WTC11 (cell line): ENCODE results near the gene KPNA3.
A peak's percentile ranks its signal among the peaks of the same experiment; 100 is the strongest.

Source experiments
- FOXJ3 ChIP-seq: sonication (generic); formaldehyde crosslinking; IDR thresholded peaks from 2 replicates; pipeline ENCODE4 v1.9.0; 2021; ENCODE audit warnings: missing genetic modification reagents, mild to moderate bottlenecking, borderline replicate concordance
- FOXK1 ChIP-seq: sonication (generic); formaldehyde crosslinking; IDR thresholded peaks from 2 replicates; pipeline ENCODE4 v1.8.0; 2022; ENCODE audit warnings: mild to moderate bottlenecking, moderate library complexity, missing genetic modification reagents
- HMGA2 ChIP-seq: fragments of 250-450 bp; sonication (Bioruptor Pico); IDR thresholded peaks from 2 replicates; pipeline ENCODE4 v1.4.0; 2021; ENCODE audit warnings: mild to moderate bottlenecking, moderate library complexity
- IRF2 ChIP-seq: sonication (generic); formaldehyde crosslinking; IDR thresholded peaks from 2 replicates; pipeline ENCODE4 v1.8.0; 2022; ENCODE audit warnings: low read depth, missing genetic modification reagents, borderline replicate concordance
- MYBL2 ChIP-seq: sonication (generic); formaldehyde crosslinking; IDR thresholded peaks from 2 replicates; pipeline ENCODE4 v1.8.1; 2023; ENCODE audit warnings: mild to moderate bottlenecking, moderate library complexity, missing genetic modification reagents
- ZNF121 ChIP-seq: sonication (generic); formaldehyde crosslinking; IDR thresholded peaks from 2 replicates; pipeline ENCODE4 v1.8.0; 2023; ENCODE audit warnings: missing genetic modification reagents
- ZNF416 ChIP-seq: fragments of 250-450 bp; sonication (Bioruptor Pico); IDR thresholded peaks from 2 replicates; pipeline ENCODE4 v1.9.0; 2021; ENCODE audit warnings: mild to moderate bottlenecking, inconsistent platforms
- ZNF423 ChIP-seq: fragments of 250-450 bp; sonication (Bioruptor Pico); IDR thresholded peaks from 2 replicates; pipeline ENCODE4 v2.1.2; 2022; ENCODE audit warnings: mild to moderate bottlenecking, moderate library complexity
- TF ChIP-seq, protein P1 (sequence below): sonication (generic); formaldehyde crosslinking; IDR thresholded peaks from 2 replicates; pipeline ENCODE4 v1.8.1; 2022; ENCODE audit warnings: mild to moderate bottlenecking, moderate library complexity, missing genetic modification reagents
- TF ChIP-seq, protein P2 (sequence below): sonication (generic); formaldehyde crosslinking; IDR thresholded peaks from 2 replicates; pipeline ENCODE4 v1.8.0; 2022; ENCODE audit warnings: mild to moderate bottlenecking, missing genetic modification reagents
- TF ChIP-seq, protein P3 (sequence below): fragments of 200-600 bp; IDR thresholded peaks from 2 replicates; pipeline ENCODE4 v1.8.0; 2022; ENCODE audit warnings: antibody characterized with exemption
- TF ChIP-seq, protein P4 (sequence below): sonication (generic); formaldehyde crosslinking; IDR thresholded peaks from 2 replicates; pipeline ENCODE4 v1.8.1; 2022; ENCODE audit warnings: low read depth, mild to moderate bottlenecking, moderate library complexity, missing genetic modification reagents, borderline replicate concordance

DNA sequence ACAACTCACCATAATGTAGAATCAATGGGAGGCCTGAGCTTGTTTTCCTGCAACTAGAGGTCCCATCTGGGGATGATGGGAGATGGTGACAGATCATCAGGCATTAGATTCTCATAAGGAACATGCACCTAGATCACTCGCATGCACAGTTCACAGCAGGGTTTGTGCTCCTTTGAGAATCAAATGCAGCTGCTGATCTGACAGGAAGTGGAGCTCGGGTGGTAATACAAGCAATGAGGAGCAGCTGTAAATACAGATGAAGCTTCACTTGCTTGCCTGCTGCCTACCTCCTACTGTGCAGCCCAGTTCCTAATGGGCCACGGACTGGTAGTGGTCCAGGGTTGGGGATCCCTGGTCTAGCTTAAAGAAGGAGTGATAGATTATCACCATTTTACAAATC is 33.0 kb downstream of the KPNA3 start:
- TF ChIP-seq, protein P1, sequence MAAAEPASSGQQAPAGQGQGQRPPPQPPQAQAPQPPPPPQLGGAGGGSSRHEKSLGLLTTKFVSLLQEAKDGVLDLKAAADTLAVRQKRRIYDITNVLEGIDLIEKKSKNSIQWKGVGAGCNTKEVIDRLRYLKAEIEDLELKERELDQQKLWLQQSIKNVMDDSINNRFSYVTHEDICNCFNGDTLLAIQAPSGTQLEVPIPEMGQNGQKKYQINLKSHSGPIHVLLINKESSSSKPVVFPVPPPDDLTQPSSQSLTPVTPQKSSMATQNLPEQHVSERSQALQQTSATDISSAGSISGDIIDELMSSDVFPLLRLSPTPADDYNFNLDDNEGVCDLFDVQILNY (CRISPR knock-in tag): no peak
- TF ChIP-seq ZNF423 (CRISPR knock-in tag) (no peak), HMGA2 (CRISPR knock-in tag) (no peak), ZNF121 (CRISPR knock-in tag) (0 out of 2 replicates have a peak, but pooled peaks have one; percentile 32), FOXJ3 (CRISPR knock-in tag) (no peak), FOXK1 (CRISPR knock-in tag) (no peak), MYBL2 (CRISPR knock-in tag) (no peak), IRF2 (CRISPR knock-in tag) (no peak), ZNF416 (CRISPR knock-in tag) (no peak)
- TF ChIP-seq, protein P2, sequence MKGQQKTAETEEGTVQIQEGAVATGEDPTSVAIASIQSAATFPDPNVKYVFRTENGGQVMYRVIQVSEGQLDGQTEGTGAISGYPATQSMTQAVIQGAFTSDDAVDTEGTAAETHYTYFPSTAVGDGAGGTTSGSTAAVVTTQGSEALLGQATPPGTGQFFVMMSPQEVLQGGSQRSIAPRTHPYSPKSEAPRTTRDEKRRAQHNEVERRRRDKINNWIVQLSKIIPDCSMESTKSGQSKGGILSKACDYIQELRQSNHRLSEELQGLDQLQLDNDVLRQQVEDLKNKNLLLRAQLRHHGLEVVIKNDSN (CRISPR knock-in tag): no peak
- TF ChIP-seq, protein P3, sequence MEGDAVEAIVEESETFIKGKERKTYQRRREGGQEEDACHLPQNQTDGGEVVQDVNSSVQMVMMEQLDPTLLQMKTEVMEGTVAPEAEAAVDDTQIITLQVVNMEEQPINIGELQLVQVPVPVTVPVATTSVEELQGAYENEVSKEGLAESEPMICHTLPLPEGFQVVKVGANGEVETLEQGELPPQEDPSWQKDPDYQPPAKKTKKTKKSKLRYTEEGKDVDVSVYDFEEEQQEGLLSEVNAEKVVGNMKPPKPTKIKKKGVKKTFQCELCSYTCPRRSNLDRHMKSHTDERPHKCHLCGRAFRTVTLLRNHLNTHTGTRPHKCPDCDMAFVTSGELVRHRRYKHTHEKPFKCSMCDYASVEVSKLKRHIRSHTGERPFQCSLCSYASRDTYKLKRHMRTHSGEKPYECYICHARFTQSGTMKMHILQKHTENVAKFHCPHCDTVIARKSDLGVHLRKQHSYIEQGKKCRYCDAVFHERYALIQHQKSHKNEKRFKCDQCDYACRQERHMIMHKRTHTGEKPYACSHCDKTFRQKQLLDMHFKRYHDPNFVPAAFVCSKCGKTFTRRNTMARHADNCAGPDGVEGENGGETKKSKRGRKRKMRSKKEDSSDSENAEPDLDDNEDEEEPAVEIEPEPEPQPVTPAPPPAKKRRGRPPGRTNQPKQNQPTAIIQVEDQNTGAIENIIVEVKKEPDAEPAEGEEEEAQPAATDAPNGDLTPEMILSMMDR: no peak
- TF ChIP-seq, protein P4, sequence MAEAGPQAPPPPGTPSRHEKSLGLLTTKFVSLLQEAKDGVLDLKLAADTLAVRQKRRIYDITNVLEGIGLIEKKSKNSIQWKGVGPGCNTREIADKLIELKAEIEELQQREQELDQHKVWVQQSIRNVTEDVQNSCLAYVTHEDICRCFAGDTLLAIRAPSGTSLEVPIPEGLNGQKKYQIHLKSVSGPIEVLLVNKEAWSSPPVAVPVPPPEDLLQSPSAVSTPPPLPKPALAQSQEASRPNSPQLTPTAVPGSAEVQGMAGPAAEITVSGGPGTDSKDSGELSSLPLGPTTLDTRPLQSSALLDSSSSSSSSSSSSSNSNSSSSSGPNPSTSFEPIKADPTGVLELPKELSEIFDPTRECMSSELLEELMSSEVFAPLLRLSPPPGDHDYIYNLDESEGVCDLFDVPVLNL (CRISPR knock-in tag): no peak
